Activated CD4-positive, alpha-beta T cell treated with anti-CD3 and anti-CD28 coated beads, Interleukin-2, amount 50 U/mL, for 24 hours (primary cell): ENCODE results near the gene MLPH.

Experiments
- DNase-seq, 2 donors: peaks; one replicate each; pipeline ENCODE4 v3.0.0-alpha.2; 2020; ENCODE audit warnings: low read depth in 1 of 2, low spot score in 1 of 2

Gene MLPH

DNA sequence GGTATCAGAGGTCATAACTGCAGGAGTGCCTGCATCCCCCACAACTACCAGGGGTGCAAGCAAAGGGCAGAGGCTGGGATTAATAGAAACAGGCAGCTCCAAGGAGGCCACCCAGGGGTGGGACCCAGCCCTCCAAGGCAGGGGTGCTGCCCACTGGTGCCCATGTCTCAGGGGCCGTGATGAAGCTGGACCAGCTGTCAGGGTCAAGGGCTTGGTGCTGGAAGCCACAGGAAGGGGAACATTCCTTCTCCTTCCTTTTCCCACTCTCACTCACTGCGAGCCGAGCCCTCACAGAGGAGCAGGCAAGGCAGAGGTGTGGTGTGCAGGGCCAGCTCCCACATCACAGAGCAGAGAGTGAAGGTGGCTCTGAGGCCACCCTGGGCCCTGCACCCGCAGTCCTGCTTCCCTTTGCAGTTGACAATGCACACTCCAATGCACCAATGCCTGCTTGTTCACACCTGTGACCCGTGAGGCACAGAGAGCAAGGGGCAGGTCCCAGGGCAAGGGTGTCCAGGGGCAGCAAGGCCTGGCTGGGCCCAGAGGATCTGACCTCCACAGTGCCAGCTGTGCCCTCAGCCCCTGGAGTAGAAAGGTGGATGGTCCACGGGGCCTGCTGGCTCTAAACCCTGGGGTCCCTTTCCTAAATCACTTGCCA, 28.7 kb downstream of the MLPH start:
- DNase-seq, result no peak

DNA sequence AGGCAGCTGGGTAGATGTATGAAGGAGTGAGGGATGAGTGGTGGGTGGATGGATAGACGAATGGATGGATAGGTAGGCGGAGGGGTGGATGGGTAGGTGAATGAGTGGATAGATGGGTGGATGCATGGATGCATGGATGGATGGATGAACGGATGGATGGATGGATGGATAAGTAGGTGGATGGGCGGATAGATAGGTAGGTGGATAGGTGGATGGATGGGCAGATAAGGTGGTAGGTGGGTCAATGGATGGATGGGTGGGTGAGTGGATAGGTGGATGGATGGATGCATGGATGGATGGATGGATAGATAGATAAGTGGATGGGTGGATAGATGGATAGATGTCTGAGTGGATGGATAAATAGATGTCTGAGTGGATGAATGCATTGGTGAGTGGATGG, 30.1 kb downstream of the MLPH start:
- DNase-seq, result no peak

DNA sequence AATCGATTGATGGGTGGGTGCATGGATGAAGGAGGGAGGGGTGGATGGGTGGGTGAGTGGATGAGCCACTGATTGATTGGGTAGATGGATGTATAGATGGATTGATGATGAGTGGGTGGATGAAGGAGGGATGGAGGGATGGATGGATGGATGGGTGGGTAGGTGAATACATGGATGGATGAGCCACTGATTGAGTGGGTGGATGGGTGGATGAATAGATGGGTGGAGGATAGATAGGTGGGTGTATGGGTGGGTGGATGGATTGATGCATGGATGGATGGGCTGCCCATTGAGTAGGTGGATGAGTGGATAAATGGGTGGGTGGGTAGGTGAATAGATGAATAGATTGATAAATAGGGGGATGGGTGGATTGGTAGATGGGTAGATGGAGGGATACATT, 30.9 kb downstream of the MLPH start:
- DNase-seq, result no peak

DNA sequence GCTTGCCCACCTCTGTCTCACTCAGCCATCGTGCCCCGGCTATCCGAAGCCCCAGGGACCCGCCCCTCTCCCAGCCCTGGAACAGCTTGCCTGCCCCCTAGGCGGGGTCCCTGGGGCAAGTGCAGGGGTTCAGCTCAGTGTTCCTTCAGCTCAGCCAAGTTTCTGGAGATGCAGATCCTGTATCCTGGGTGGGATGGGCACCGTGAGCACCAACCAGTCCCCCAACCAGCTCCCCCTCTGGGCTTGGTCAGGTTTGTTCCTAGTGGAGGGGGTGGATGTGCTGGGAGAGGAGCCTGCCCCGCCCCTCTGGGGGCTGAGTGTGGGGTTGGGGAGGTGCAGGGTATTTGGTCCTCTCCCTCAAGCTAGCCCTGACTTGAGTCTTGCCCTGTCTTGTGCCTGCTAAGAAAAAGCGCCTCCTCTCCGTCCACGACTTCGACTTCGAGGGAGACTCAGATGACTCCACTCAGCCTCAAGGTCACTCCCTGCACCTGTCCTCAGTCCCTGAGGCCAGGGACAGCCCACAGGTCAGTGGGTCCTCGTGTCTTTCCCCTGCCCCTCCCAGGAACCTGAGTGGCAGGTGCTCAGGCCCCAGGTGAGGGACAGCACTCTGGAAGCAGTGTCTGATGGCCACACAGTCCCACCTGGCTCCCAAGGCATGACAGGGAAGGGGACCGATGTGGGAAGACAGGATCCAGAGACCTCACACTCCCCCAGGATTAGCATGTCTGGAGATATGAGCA, 32.6 kb downstream of the MLPH start:
- DNase-seq, result no peak

DNA sequence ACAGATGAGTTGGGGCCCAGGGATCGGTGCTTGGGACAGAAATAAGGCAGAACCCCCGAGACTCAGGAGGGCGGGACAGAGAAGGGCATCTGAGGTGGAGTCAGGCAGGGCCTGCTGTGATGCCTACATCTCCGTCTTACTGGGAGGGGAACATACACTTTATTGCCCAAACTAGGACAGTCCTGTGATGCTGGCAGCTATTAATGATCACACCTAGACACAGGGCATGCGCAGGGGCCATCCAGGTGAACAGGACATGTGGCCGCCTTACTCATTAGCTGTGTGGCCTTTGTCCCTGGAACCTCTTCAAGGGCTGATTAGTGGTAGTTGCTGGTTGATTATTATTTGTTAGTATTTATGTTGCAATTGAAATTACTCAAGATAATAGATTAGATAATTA, 33.2 kb downstream of the MLPH start:
- no peak for DNase-seq

DNA sequence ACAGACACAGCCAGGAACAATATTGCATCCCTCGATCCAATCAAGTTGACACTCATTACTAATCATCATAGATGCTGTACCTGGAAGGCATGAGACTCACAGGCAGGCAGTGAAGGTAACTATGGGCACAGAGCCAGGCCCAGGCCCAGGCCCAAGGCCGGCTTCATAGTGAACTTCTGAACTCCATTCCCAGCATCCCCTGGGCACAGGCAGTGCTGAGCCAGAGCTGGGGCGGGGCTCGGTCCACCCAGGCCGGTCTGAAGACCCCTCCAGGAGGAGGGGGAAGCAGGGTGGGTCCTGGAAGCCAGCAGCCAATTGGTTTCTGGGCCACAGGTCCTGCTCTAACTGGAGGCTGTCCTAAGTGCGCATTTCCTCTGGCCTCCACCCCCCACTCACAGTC, 37.6 kb downstream of the MLPH start:
- no peak for DNase-seq

DNA sequence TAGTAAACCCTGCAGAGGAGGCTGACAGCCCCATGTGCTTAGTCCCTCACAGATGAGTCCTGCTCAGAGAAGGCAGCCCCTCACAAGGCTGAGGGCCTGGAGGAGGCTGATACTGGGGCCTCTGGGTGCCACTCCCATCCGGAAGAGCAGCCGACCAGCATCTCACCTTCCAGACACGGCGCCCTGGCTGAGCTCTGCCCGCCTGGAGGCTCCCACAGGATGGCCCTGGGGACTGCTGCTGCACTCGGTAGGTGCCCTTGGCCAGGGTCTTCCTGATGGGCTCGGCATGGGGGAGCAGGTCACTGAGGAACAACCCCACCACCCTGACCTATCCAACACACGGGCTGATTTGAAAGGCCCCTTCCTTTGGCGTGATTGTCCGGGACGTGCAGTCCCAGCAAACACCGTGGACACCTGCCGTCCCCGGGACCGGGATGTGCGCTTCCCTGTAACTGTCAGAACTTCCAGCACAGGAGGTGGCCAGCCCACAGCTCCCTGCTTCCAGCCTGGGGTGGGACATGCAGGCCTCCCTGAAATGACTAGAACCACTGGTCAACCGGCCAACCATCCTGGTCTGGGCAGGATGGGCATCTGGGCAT, 38.6 kb downstream of the MLPH start:
- no peak for DNase-seq

DNA sequence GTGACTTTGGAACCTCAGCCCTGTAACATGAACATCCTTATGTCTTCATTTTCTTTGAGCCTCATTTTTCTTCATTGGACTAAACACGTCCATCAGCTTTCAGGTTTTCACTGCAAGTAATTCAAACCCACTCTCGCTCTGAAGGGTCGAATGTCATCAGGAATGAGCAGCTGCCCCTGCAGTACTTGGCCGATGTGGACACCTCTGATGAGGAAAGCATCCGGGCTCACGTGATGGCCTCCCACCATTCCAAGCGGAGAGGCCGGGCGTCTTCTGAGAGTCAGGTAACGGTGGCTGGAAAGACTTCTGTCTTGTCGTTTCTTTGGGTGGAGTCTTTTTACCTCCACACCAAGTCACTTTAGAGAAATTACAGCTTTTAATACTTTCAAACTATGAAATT, 40.2 kb downstream of the MLPH start:
- no peak for DNase-seq

DNA sequence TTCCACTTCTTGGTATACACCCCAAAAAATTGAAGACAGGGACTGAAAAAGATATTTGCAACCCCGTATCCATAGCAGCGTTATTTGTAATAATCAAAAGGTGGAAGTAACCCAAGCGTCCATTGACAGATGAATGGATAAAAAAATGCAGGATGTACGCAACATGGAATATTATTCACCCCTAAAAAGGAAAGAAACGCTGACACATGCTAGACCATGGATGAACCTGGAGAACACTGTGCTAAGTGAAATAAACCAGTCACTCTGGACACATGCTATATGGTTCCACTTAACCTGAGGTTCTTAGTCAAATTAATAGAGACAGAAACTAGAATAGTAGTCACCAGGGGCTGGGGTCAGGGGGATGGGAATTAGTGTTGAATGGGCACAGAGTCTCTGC, 40.7 kb downstream of the MLPH start:
- DNase-seq, result no peak

DNA sequence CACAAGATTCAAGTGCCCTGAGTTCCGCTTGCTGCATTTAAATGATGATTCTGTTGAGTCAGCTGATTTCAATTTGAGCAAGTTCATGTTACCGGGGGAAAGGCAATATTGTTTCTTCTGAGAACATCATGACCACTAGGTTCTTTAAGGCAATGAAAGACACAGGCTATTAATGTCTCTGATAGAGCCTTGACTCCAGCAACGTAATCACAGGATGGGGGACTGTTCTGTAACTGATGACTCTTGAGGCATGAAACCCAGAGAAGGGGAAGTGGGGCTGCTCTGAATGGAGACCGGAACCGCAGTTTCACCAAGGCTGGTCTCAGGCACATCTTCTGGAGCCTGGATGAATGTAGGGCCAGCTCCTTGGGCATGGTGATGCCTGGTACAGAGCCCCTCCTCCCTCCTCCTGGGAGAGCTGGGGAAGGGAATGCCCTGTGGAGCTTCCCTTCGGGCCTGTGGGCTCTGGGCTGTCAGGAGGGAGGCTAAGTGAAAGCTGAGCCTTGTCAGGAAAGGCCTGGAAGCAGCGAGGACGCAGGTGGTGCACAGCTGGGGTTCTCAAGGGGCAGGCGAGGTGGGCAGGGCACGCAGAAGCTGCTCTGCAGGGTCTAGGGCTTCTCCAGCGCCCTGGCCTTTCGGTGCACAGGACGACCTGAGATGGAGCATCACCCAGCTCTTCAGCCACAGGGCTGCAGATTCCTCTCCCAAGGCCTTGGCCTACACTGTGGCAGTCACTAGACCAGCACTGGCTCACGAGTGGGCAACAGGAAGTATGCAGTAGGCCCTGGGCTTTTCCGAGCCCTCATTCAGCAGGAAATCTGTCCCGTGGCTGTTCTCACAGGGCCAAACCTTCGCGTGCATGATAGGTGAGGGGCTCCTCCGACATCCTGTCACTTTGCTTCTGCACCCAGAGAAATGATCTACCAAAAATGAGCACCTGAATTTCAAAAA, 42.7 kb downstream of the MLPH start:
- no peak for DNase-seq

DNA sequence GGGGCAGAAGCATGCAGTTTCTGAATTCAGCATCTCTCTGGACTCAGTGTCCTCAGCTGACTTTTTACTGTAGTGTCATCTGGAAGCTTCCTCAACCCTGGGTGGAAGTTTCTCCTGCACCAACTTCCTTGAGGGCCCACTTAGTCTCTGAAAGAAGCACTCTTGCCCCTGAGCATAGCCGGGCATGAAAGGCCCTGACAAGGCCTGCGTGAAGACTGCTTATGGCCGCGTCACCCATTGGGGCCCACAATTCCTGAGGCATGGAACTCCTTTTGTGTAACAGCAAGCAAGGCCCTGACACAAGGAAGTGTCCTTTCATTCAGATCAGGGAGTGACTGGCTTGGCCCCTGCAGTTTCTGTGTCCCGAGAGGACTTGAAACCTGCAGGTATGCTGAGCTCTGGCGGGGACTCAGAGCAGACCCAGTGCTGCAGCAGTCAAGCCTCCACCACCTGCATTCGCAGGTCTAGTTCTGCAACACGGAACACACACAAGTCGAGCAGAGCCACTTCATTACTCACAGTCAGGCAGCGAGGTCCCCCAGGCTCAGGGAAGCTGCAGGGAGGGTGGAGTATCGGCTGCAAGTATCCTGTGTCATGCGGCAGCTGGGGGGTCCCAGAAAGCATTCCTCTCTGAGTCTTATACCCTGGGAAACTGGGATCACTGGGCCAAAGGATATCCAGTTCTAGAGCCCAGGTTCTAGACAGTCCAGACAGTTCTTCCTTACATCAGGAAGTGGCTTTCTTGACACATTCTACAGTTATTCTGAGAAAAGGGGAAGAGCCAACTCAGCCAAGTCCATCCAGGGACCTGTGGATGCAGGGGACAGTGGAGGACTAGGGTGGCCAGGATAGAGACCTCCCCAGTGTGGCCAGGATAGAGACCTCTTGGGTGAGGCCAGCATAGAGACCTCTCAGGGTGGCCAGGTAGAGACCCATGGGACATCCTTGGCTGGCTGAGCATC, 43.7 kb downstream of the MLPH start:
- no peak for DNase-seq

DNA sequence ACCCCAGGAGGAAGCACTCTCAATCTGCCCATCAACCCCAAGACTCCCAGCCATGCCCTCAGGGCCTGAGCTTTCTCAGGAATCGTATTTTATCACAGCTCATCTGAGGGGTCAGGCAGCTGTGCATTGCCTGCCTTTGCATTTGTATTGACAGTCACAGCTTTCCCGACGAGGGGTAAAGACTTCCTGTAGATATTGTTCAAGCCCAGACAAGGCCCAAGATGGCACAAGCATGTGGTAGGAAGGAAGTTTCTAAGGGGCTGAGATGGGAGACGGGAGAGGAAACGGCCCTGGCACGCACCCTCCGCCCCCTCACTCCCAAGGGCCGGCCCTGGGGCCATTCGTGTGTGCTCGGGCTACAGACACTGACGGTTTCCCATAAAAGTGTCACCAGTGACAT, 45.1 kb downstream of the MLPH start:
- DNase-seq, result no peak

DNA sequence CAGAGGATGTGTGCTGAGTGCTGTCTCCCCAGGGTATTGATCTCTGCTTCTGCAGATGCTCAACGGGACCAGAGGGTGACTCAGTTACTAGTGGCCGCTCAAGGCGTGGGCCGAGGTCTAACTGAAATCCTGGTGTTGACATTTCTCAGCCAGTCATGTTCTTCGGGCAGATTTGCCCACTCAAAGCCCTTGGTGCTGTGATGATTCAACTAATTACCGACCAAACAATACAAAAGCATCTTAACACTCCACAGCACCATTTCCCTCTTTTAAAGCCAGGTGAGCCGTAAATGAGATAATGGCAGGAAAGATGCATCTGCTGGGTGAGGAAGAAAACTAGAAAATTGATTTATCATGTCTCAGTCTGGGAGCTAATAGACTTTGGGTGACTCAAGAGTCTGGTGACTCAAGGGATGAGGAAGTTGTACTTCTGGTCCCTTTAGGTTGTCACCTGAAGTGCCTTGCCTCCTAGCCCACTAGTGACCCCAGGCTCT, 46.7 kb downstream of the MLPH start:
- no peak for DNase-seq

DNA sequence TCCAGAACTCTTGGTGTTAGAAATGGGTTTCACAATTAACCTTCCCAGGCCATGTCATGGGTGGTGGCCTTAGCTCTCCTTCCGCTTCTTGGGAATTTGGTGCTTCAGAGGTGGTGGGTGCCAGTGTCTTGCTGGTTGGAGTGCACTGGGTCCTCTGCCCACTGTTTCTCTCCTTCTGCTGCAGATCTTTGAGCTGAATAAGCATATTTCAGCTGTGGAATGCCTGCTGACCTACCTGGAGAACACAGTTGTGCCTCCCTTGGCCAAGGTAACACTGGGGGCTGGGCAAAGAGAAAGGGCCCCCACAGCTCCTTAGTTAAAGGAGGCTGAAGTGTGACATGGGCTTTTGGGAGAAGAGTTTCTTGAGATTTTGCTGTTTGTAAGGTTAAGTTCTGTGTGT, 47.3 kb downstream of the MLPH start:
- DNase-seq, result no peak

DNA sequence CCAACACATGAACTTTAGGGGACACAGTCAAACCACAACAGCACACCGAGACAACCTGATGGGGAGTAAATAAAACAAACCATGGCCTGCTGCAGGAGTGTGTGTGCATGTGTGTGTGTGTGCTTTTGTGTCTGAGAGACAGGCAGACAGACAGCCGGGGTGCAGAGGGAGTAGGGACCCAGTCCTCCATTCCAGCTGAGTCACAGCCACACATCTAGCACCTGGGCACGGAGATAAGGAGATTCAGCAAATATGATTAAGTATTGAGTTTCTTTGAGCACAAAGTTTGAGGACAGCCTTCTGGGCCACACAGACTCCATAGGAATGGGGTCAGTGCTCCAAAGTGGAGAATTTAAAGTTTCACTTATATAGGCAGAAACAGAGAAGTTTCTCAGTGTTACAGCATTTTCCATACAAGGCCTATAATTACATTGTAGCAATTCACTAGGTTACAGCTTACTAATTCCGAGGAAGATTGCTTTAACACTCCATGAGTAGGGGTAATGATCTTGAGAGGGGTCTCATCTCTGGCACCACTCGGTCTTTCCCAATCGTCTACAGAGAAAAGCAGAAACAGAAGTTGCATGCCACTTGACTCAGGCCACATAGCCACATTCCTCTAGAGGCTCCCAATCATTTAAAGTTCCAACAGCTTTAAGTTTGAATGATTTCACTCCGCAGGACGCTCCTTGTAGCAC, 48.5 kb downstream of the MLPH start:
- DNase-seq, result no peak

DNA sequence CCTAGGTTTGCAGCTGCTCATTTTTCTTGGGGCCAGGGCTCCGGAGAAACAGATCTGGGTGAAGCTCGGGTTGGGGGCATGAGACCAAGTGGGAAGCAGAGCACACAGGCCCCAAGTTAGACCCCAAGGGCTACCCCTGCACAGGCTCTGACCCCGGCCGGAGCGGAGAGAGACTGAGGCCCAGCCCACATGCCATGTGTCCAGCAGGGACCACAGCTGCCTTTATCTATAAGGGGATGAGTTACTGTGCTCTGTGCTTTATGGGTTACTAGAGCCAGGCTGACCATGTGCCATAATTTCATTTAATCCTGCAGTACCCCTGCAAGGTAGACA, 49.0 kb downstream of the MLPH start:
- no peak for DNase-seq

DNA sequence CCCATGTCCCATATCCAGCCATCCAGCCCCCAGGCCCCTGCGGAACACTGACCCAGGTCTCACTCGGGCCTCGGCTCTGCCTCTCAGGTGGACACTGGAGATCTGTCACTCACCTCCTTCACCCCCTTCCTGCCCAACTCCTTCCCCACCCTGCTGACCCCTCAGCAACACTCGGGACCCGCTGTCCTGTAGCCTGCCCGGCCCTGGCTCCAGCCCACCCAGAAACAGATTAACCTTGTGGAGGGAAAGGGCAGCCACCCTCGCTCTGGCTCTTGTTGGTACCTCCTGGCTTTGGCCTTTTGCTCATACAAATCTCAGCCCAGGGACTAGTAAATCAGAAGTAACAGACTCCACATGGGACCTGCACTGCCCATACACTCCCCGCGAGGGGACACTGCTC, 49.6 kb downstream of the MLPH start:
- DNase-seq, result no peak

DNA sequence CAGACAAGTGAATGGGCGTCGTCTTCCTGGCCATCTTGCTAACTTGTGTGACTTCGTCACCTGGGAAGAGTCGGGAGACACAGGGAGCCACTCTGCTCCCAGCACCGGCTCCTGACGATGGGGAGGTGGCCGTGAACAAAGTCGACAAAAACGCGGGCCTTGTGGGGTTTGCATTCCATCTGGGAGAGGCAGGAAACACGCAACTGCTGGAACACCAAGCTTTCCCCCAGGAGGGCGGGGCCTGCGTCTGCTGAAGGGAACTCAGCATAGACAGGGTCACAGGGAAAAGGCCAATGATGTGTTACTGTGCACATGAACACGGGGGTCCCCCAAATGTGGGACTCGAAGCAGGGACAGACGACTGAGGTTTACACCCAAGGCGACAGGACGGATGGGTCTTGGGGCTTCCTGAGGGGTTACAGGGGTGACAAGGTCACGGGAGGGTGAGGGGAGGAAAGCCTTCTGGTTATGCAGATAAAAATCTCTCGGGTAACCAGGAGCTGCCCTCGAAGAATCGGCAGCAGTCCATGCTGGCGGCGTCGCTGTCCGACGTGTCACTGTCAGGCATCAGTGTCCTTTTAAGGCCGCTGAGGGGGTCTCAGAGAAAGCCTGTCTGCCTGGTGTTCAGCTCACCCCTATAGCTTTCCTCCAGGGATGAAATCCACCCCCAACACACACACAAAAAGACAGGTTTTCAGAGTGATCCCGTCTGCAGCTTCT, 51.1 kb downstream of the MLPH start:
- no peak for DNase-seq

DNA sequence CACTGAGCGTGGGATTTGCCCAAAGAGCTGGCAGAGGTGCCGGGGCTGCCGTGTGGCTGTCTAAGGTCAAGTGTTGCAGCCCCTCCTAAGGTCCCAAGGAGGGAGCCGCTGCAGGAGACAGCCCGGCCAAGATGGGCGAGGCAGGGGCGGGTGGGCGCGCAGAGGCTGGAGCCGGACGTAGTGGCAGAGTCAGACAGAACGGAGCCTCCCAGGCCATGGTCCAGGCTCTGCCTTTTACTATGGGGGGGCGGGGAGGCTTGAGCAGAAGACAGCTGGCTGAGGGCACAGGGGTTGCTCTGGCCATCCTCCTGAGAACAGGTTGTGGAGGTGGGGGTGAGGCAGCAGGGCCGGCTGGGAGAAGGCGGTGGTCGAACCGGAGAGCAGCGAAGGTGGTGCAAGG, 51.9 kb downstream of the MLPH start:
- DNase-seq, result no peak
